Right renal pelvis (tissue), 4 donors: ENCODE measurements around the gene SP140. TPM values are rescaled to one million over a fixed set of nuclear protein-coding genes. Genes with fewer than 3 reads are reported as not detected.
"Not testable (repeated sequence)": the region's sequence is repeated elsewhere in the genome, so short reads cannot be mapped to it uniquely, and the experiment has no call there.

Experiments used
- DNase-seq, 4 donors: peaks; one replicate each; pipeline ENCODE4 v3.0.0-alpha.2; 2013; ENCODE audit warnings: low read depth in 4 of 4, low spot score in 3 of 4, missing footprints in 1 of 4
- polyA plus RNA-seq, 4 donors: library from polyadenylated mRNA; unstranded; fragments of 120-200 nt; gene quantifications; one replicate each; pipeline ENCODE4 v1.2.1, GENCODE V29; 2013; ENCODE audit not compliant: insufficient read length in 4 of 4

Gene SP140
- polyA plus RNA-seq, 4 donors: 0.50 to 0.98 (median 0.67) TPM

GRCh38 chr2:230323385-230324106, 98.0 kb downstream of the SP140 start:
- no peak for DNase-seq

- DNase-seq: no peak
Measured at GRCh38 chr2:230324503-230324902, 99.0 kb downstream of the SP140 start.

GRCh38 chr2:230325316-230326243, 100.0 kb downstream of the SP140 start:
- DNase-seq: no peak

- peak in 3 of 4 donors; percentile 12 to 20 (median 14) for DNase-seq
Measured at GRCh38 chr2:230326453-230327417, 101.2 kb downstream of the SP140 start, which contains the start of gene SP140L. SP140L (plus strand) TSS chr2:230327193; CDS start chr2:230327270, 77 bp downstream.

GRCh38 chr2:230327418-230328154, 102.0 kb downstream of the SP140 start:
- peak in 1 of 4 donors; percentile 12 for DNase-seq

GRCh38 chr2:230328155-230328458, 102.6 kb downstream of the SP140 start:
- no peak for DNase-seq

- no peak for DNase-seq
Measured at GRCh38 chr2:230329946-230330605, 104.5 kb downstream of the SP140 start.

GRCh38 chr2:230330725-230331124, 105.2 kb downstream of the SP140 start:
- no peak for DNase-seq

GRCh38 chr2:230335461-230335863, 109.9 kb downstream of the SP140 start:
- DNase-seq: no peak

GRCh38 chr2:230335864-230336506, 110.4 kb downstream of the SP140 start:
- DNase-seq: no peak

GRCh38 chr2:230341936-230342528, 116.5 kb downstream of the SP140 start:
- DNase-seq: not testable (repeated sequence)

- DNase-seq: not testable (repeated sequence)
Measured at GRCh38 chr2:230343041-230343624, 117.6 kb downstream of the SP140 start.

- DNase-seq: no peak
Measured at GRCh38 chr2:230343747-230344146, 118.2 kb downstream of the SP140 start.

- DNase-seq: no peak
Measured at GRCh38 chr2:230346465-230346864, 120.9 kb downstream of the SP140 start.

- DNase-seq: no peak
Measured at GRCh38 chr2:230346921-230347533, 121.5 kb downstream of the SP140 start.

- DNase-seq: no peak
Measured at GRCh38 chr2:230347659-230348305, 122.2 kb downstream of the SP140 start.

- no peak for DNase-seq
Measured at GRCh38 chr2:230348787-230349186, 123.3 kb downstream of the SP140 start.
